Lower lobe of right lung (tissue), 2 donors: ENCODE measurements around the gene KRT73. TPM values are rescaled to one million over a fixed set of nuclear protein-coding genes. Genes with fewer than 3 reads are reported as not detected.

Experiments
- ATAC-seq, 2 donors: fragments of 200-7000 bp; cut with Tn5 transposase; one replicate each; pipeline ENCODE4 v1.9.1; 2020 to 2022; ENCODE audit warnings: mild to moderate bottlenecking in 2 of 2, moderate library complexity in 2 of 2
- DNase-seq: peaks from one replicate; pipeline ENCODE4 v3.0.0-alpha.2; 2020
- H3K27ac ChIP-seq: fragments of 200-600 bp; one replicate; pipeline ENCODE4 v1.8.0; 2022
- H3K27me3 ChIP-seq: fragments of 200-600 bp; one replicate; pipeline ENCODE4 v1.8.0; 2022; ENCODE audit warnings: low read depth
- H3K36me3 ChIP-seq: fragments of 200-600 bp; one replicate; pipeline ENCODE4 v1.8.0; 2022; ENCODE audit warnings: mild to moderate bottlenecking
- H3K4me1 ChIP-seq: fragments of 200-600 bp; one replicate; pipeline ENCODE4 v1.8.0; 2022
- H3K4me3 ChIP-seq: fragments of 200-600 bp; one replicate; pipeline ENCODE4 v1.8.0; 2022; ENCODE audit warnings: mild to moderate bottlenecking
- H3K9me3 ChIP-seq: fragments of 200-600 bp; one replicate; pipeline ENCODE4 v1.8.0; 2022
- intact Hi-C: fragments of 100-400 bp; cut with DNase I; formaldehyde crosslinking; loops from one replicate; pipeline ENCODE4 v1.11.0; 2022
- total RNA-seq: library from RNA; stranded (reverse); fragmentation: NEBNext Ultra II Directional; extraction: Animal tissue kit (Norgen Biotek cat#: 25700); gene quantifications from one replicate; pipeline ENCODE4 v1.2.1, GENCODE V29; 2021
- TF ChIP-seq, protein P1 (sequence below): fragments of 200-600 bp; IDR thresholded peaks from one replicate; pipeline ENCODE4 v1.8.0; 2022; ENCODE audit warnings: antibody characterized with exemption, mild to moderate bottlenecking
- donor health status: DM: no; HTN: yes; CAD: no; lungs with severe emphysema.

The KRT73 gene
- total RNA-seq, 1 donor from 2014 or later: not detected

DNA sequence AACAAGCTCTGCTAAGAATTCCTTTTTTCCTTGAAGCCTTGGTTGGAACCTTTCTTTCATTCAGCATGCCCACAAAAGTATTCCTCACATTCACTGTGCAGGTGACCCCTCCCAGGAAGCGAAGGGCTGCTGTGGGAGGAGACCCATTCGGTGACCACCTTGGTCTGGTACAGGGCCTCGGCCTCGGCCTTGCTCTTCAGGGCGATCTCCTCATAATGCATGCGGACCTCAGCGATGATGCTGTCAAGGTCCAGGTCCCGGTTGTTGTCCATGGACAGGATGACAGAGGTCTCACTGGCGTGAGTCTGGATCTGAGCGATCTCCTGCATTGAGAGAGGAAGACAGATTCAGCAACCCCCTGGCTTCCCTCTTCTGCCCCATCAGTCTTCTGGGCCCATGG, 47.8 kb downstream of the KRT73 start:
- no peaks in the 10 kb centered on the region for H3K9me3 ChIP-seq
- intact Hi-C loops: no loop called here
- H3K4me1 ChIP-seq: no peaks in the 10 kb centered on the region
- ATAC-seq (no peak), DNase-seq (no peak)
- no peaks in the 10 kb centered on the region for H3K36me3 ChIP-seq
- no peak overlapping the region for H3K4me3 ChIP-seq
- H3K27me3 ChIP-seq: peaks cover 51% of the 10 kb centered on the region
- H3K27ac ChIP-seq: no peak overlapping the region
- TF ChIP-seq, protein P1, sequence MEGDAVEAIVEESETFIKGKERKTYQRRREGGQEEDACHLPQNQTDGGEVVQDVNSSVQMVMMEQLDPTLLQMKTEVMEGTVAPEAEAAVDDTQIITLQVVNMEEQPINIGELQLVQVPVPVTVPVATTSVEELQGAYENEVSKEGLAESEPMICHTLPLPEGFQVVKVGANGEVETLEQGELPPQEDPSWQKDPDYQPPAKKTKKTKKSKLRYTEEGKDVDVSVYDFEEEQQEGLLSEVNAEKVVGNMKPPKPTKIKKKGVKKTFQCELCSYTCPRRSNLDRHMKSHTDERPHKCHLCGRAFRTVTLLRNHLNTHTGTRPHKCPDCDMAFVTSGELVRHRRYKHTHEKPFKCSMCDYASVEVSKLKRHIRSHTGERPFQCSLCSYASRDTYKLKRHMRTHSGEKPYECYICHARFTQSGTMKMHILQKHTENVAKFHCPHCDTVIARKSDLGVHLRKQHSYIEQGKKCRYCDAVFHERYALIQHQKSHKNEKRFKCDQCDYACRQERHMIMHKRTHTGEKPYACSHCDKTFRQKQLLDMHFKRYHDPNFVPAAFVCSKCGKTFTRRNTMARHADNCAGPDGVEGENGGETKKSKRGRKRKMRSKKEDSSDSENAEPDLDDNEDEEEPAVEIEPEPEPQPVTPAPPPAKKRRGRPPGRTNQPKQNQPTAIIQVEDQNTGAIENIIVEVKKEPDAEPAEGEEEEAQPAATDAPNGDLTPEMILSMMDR: no peak

DNA sequence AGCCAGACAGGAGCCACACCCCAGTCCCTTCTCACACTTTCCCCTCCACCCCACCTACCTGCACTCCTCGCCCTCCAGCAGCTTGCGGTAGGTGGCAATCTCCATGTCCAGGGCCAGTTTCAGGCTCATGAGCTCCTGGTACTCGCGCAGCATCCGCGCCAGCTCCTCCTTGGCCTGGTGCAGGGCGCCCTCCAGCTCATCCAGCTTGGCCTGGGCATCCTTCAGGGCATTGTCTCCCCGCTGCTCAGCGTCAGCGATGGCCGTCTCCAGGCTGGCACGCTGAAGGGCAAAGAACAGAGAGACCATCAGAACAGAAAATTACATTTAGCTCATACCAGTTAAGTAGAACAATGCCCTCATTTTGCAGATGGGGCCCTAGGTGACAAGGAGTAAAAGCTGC, 50.2 kb downstream of the KRT73 start:
- intact Hi-C loops: no loop called here
- Histone ChIP-seq H3K36me3 (no peaks in the 10 kb centered on the region), H3K4me3 (no peak overlapping the region), H3K27ac (no peak overlapping the region), H3K4me1 (no peaks in the 10 kb centered on the region), H3K27me3 (peaks cover 57% of the 10 kb centered on the region), H3K9me3 (no peaks in the 10 kb centered on the region)
- DNase-seq: no peak
- ATAC-seq: no peak
- TF ChIP-seq, protein P1: no peak

DNA sequence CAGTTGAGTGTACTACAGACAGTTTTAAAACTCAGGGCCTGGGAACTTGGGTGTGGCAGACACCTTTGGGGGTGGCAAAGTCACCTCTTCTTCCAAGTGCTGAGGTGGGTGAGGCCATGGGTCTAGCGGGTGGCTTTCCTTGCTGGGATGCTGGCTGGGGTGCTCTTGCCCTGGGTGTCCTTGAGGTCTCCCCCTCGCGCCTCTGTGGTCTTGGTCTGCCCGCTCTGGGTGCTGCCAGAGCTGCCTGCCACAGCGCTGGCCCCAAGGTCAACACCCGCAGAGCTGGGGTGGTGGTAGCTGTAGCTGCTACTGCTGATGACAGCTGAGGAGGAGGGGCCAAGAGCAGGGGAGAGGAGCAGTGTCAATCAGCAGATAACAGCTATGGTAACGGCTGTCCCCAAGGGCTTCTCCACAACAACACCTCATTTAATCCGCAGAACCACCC, 51.5 kb downstream of the KRT73 start:
- Histone ChIP-seq H3K27ac (no peak overlapping the region), H3K27me3 (peaks cover 53% of the 10 kb centered on the region), H3K36me3 (no peaks in the 10 kb centered on the region), H3K4me3 (no peak overlapping the region), H3K9me3 (no peaks in the 10 kb centered on the region), H3K4me1 (no peaks in the 10 kb centered on the region)
- ATAC-seq (peak; percentile 47 to 55), DNase-seq (no peak)
- TF ChIP-seq, protein P1: no peak
- intact Hi-C loops: no loop called here

DNA sequence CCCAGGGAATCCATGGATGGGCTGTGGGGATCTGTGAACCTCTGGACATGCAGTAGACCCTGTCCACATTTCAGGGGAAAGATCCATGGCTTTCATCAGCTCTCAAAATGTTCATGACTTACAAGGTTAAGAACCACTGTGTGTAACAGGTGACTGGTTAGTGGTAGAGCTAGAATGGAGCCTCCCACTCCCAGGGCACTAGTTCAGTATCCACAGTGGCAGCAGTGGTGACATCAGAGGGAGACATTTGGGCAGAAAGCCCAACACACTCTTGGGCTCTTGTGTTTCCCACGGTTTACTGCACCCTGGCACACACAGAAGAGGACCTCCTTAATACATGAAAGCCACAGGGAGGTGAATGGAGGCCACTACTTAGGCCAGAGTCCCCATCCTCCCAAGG, 53.8 kb downstream of the KRT73 start:
- ATAC-seq (no peak), DNase-seq (no peak)
- intact Hi-C loops: no loop called here
- Histone ChIP-seq H3K9me3 (no peaks in the 10 kb centered on the region), H3K4me3 (no peak overlapping the region), H3K27ac (no peak overlapping the region), H3K36me3 (no peaks in the 10 kb centered on the region), H3K4me1 (no peaks in the 10 kb centered on the region), H3K27me3 (peaks cover 50% of the 10 kb centered on the region)
- TF ChIP-seq, protein P1: no peak

DNA sequence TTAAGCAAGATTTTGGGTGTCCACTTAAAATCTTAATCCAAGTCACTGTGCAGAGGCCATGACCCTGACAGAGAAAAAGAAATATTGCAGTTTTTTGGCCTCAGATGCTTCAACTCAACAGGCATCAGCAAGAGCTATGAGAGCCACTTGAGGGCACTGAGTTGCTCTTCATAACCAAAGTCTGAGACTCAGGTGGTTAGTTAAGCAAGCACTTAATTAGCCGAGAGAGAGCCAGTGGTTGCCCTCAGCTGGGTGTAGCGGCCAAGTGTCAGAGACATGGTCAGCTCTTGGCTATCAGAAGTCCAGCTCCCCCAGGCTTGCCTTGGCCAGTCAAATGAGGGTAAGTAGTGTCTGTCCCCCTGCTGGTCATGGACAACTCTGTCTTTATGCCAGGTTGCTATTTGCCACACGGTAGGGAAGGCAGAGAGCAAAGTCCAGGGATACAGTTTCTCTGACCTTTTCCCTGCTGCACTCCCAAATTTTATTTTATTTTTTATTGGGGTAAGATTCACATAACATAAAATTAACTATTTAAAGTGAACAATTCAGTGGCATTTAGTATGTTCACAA, 56.4 kb downstream of the KRT73 start:
- DNase-seq: no peak
- intact Hi-C loops: no loop called here

More for the DNA sequence above, 56.4 kb downstream of the KRT73 start:
- Histone ChIP-seq H3K36me3 (no peaks in the 10 kb centered on the region), H3K27ac (no peak overlapping the region), H3K9me3 (no peaks in the 10 kb centered on the region), H3K27me3 (peaks cover 59% of the 10 kb centered on the region), H3K4me3 (no peak overlapping the region), H3K4me1 (no peaks in the 10 kb centered on the region)
- peak; percentile 66 to 68 for ATAC-seq
- TF ChIP-seq, protein P1: no peak
